HL-60 (cell line): ENCODE measurements around the gene CACNA1H.
"Not testable (repeated sequence)": the region's sequence is repeated elsewhere in the genome, so short reads cannot be mapped to it uniquely, and the experiment has no call there.

Source experiments
- DNase-seq, 2 experiments: peaks; one replicate each; pipeline ENCODE4 v3.0.0-alpha.2; 2010 to 2020; ENCODE audit warnings: low read depth in 1 of 2, low spot score in 1 of 2
- H3K27ac ChIP-seq: fragments of 250-450 bp; sonication (Bioruptor Pico); replicated peaks from 2 replicates; pipeline ENCODE4 v1.5.1; 2020; ENCODE audit warnings: mild to moderate bottlenecking, moderate library complexity
- H3K27me3 ChIP-seq: fragments of 250-450 bp; sonication (Bioruptor Pico); 2 replicates; pipeline ENCODE4 v1.5.1; 2021; ENCODE audit warnings: mild to moderate bottlenecking, moderate library complexity; ENCODE audit not compliant: insufficient read depth, poor library complexity, severe bottlenecking
- H3K4me3 ChIP-seq: replicated peaks from 2 replicates; pipeline ENCODE4 v1.5.1; 2011; ENCODE audit warnings: mild to moderate bottlenecking, control low read depth, low read length; ENCODE audit not compliant: insufficient read depth
- GABPA ChIP-seq: IDR thresholded peaks from 2 replicates; pipeline ENCODE4 v1.6.1; 2012; ENCODE audit warnings: low read depth
- POLR2AphosphoS5 ChIP-seq: IDR thresholded peaks from 2 replicates; pipeline ENCODE4 v1.6.1; 2012; ENCODE audit warnings: low read depth
- SPI1 ChIP-seq: IDR thresholded peaks from 2 replicates; pipeline ENCODE4 v1.6.1; 2012; ENCODE audit warnings: low read depth, mild to moderate bottlenecking, borderline replicate concordance
- TF ChIP-seq, protein P1 (sequence below): IDR thresholded peaks from 2 replicates; pipeline ENCODE4 v1.6.1; 2012; ENCODE audit warnings: low read depth; ENCODE audit not compliant: insufficient replicate concordance
- TF ChIP-seq, protein P2 (sequence below): IDR thresholded peaks from one replicate; pipeline ENCODE4 v1.5.1; 2011; ENCODE audit warnings: low read length, control low read depth, inconsistent platforms; ENCODE audit not compliant: insufficient read depth

The CACNA1H gene

DNA sequence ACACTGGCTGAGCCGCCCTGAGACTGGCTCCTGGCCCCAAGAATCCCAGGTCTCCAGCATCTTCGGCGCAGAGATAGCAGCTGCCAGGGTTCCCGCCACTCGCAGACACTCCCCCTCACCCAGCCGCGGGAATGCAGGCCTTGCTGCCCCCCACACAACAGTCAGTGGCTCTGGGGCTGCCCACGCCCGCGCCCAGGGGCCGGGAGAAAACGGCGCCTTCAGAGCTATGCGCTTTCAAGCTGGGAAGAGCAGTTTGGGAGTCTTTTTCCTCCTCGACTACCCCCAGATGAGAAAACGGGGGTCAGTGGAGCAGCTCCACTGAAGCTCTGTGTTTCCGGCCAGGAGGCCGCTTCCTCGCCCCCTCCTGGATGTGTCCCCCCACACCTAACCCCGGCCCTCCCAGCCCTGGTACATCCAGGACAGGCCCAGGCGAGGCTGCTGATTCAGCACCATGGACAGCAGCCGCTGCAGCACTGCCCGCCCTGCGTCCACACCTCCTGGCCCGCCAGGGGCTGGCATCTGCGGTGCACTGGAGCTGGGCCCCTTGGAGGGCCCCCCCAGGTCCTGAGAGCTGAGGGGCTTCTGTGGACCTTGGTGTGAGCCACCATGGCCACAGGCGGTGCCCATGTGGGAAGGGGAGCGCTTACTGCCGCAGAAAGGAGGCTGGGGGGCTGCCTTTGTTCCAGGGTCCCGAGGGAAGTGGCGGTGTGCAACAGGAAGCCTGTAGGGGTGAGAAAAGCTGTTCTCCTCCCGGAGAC, 35.7 kb downstream of the CACNA1H start:
- no peaks in the 10 kb centered on the region for H3K27me3 ChIP-seq
- DNase-seq: peak; percentile 3 to 8
- TF ChIP-seq POLR2AphosphoS5: no peak
- TF ChIP-seq, protein P1, sequence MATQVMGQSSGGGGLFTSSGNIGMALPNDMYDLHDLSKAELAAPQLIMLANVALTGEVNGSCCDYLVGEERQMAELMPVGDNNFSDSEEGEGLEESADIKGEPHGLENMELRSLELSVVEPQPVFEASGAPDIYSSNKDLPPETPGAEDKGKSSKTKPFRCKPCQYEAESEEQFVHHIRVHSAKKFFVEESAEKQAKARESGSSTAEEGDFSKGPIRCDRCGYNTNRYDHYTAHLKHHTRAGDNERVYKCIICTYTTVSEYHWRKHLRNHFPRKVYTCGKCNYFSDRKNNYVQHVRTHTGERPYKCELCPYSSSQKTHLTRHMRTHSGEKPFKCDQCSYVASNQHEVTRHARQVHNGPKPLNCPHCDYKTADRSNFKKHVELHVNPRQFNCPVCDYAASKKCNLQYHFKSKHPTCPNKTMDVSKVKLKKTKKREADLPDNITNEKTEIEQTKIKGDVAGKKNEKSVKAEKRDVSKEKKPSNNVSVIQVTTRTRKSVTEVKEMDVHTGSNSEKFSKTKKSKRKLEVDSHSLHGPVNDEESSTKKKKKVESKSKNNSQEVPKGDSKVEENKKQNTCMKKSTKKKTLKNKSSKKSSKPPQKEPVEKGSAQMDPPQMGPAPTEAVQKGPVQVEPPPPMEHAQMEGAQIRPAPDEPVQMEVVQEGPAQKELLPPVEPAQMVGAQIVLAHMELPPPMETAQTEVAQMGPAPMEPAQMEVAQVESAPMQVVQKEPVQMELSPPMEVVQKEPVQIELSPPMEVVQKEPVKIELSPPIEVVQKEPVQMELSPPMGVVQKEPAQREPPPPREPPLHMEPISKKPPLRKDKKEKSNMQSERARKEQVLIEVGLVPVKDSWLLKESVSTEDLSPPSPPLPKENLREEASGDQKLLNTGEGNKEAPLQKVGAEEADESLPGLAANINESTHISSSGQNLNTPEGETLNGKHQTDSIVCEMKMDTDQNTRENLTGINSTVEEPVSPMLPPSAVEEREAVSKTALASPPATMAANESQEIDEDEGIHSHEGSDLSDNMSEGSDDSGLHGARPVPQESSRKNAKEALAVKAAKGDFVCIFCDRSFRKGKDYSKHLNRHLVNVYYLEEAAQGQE: peak; percentile 99
- no peak overlapping the region for H3K4me3 ChIP-seq
- H3K27ac ChIP-seq: no peak overlapping the region

DNA sequence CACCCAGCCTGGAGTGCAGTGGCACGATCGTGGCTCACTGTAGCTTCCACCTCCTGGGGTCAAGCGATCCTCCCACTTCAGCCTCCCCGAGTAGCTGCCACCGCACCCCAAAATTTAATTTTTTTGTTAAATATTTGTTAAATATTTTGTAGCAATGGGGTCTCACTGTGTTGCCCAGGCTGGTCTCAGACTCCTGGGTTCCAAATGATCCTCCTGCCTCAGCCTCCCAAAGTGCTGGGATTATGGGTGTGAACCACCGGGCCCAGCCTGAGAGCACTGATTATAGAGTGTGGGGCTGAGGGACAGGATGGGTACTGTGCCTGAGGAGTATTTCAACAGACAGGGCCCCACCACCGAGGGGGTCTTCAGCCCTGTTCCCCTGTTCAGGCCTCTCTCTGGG, 36.5 kb downstream of the CACNA1H start:
- Histone ChIP-seq H3K27me3 (no peaks in the 10 kb centered on the region), H3K27ac (no peak overlapping the region), H3K4me3 (no peak overlapping the region)
- TF ChIP-seq, protein P1: no peak
- DNase-seq: no peak

DNA sequence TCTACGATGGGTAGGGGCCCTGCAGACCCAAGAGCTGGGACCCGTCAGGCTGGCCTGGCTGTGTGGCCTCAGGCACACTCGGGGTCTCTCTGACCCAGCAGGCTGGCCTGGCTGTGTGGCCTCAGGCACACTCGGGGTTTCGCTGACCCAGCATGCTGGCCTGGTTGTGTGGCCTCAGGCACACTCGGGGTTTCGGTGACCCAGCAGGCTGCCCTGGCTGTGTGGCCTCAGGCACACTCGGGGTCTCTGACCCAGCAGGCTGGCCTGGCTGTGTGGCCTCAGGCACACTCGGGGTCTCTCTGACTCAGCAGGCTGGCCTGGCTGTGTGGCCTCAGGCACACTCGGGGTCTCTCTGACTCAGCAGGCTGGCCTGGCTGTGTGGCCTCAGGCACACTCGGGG, 37.9 kb downstream of the CACNA1H start:
- not testable (repeated sequence) for DNase-seq, H3K4me3 ChIP-seq, H3K27me3 ChIP-seq, H3K27ac ChIP-seq

DNA sequence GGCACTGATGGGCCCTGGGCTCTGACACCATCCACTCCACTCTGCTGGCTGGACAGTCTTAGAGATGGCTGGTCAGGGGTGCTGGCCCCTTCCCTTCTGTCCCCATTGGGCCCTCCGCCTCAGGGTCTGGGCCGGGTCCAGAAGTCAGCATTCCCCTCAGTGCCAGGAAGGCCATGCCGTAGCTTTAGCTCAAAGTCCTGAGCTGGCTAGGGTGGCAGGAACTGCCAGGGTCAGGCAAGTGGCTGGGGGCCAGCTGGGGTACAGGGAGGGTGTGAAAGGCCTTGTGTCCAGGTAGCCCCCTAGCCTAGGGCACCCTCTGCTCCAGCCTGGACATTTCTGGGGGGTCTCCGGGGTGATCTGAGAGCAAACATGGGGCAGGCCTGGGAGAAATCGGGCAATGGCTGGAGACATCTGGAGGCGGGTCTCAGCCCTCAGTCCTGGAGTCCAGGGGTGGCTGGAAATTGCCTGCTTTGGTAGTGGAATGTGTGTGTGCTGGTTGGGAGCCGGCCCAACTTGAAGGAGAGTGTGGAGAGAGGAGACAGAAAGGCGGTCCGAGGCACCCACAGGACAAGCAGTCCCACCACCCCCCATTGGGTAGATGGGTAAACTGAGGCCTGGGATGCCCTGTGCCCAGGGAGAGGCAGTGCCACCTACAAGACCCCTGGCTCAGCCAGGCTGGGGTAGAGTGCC, 39.6 kb downstream of the CACNA1H start:
- H3K27me3 ChIP-seq: no peaks in the 10 kb centered on the region
- H3K27ac ChIP-seq: no peak overlapping the region
- TF ChIP-seq POLR2AphosphoS5: no peak
- TF ChIP-seq, protein P2, sequence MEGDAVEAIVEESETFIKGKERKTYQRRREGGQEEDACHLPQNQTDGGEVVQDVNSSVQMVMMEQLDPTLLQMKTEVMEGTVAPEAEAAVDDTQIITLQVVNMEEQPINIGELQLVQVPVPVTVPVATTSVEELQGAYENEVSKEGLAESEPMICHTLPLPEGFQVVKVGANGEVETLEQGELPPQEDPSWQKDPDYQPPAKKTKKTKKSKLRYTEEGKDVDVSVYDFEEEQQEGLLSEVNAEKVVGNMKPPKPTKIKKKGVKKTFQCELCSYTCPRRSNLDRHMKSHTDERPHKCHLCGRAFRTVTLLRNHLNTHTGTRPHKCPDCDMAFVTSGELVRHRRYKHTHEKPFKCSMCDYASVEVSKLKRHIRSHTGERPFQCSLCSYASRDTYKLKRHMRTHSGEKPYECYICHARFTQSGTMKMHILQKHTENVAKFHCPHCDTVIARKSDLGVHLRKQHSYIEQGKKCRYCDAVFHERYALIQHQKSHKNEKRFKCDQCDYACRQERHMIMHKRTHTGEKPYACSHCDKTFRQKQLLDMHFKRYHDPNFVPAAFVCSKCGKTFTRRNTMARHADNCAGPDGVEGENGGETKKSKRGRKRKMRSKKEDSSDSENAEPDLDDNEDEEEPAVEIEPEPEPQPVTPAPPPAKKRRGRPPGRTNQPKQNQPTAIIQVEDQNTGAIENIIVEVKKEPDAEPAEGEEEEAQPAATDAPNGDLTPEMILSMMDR: no peak
- no peak for TF ChIP-seq GABPA
- TF ChIP-seq SPI1: no peak
- TF ChIP-seq, protein P1: no peak
- no peak overlapping the region for H3K4me3 ChIP-seq
- no peak for DNase-seq
